Activated naive CD8-positive, alpha-beta T cell treated with anti-CD3 and anti-CD28 coated beads, Interleukin-2, amount 50 U/mL, for 24 hours (primary cell): ENCODE measurements around the gene CDH23.
A peak's percentile ranks its signal among the peaks of the same experiment; 100 is the strongest.

Source experiments
- ATAC-seq: fragments of 150-1000 bp; cut with Tn5 transposase; one replicate; pipeline ENCODE4 v1.10.0; 2021
- DNase-seq: peaks from one replicate; pipeline ENCODE4 v3.0.0; 2021
- H3K27ac Mint-ChIP-seq: one replicate; pipeline ENCODE4 v1.8.0; 2021; ENCODE audit warnings: mild to moderate bottlenecking, mixed read lengths
- H3K27me3 Mint-ChIP-seq: one replicate; pipeline ENCODE4 v1.8.0; 2021; ENCODE audit warnings: mixed read lengths
- H3K36me3 Mint-ChIP-seq: one replicate; pipeline ENCODE4 v1.8.0; 2021; ENCODE audit warnings: low read depth, mixed read lengths
- H3K4me1 Mint-ChIP-seq: one replicate; pipeline ENCODE4 v1.8.0; 2021; ENCODE audit warnings: mixed read lengths
- H3K4me3 Mint-ChIP-seq: one replicate; pipeline ENCODE4 v1.8.0; 2021; ENCODE audit warnings: mild to moderate bottlenecking, moderate library complexity, mixed read lengths
- H3K9me3 Mint-ChIP-seq: one replicate; pipeline ENCODE4 v1.8.0; 2021; ENCODE audit warnings: mixed read lengths

Gene CDH23

DNA sequence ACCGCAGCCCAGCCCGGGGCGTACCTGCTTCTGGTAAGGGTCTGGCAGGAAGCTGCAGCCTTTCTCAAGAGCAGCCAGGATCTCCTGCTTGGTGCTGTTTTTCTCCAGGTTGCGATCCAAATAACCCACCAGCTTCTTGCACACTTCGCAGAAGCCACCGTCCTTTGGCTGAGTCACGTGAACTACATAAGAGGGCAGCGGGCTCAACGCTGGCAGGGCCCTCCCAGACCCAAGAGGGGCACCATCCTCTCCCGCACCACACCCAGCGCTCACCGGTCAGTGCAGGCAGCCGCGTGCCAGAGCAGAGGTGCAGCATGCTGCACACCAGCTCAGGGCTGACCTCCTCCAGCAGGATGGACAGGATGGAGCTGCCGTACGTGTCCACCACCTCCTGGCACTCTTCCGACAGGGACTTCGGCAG, 422.7 kb downstream of the CDH23 start:
- no peaks in the 10 kb centered on the region for H3K27me3 Mint-ChIP-seq
- peaks cover 28% of the 10 kb centered on the region for H3K36me3 Mint-ChIP-seq

GRCh38 chr10:71819985-71820384, 423.3 kb downstream of the CDH23 start:
- H3K36me3 Mint-ChIP-seq = peaks cover 30% of the 10 kb centered on the region
- DNase-seq = no peak

More for the DNA sequence above, 422.7 kb downstream of the CDH23 start:
- H3K4me1 Mint-ChIP-seq = peaks cover 15% of the 10 kb centered on the region
- no peak for DNase-seq
- no peaks in the 10 kb centered on the region for H3K9me3 Mint-ChIP-seq
- no peak overlapping the region for H3K4me3 Mint-ChIP-seq
- ATAC-seq = no peak
- H3K27ac Mint-ChIP-seq = no peak overlapping the region

GRCh38 chr10:71820966-71821365, 424.2 kb downstream of the CDH23 start:
- Mint-ChIP-seq H3K9me3 (no peaks in the 10 kb centered on the region), H3K36me3 (peaks cover 31% of the 10 kb centered on the region), H3K27ac (no peak overlapping the region), H3K4me3 (no peak overlapping the region), H3K27me3 (no peaks in the 10 kb centered on the region), H3K4me1 (peaks cover 15% of the 10 kb centered on the region)
- ATAC-seq (no peak), DNase-seq (no peak)

More at GRCh38 chr10:71819985-71820384, 423.3 kb downstream of the CDH23 start:
- no peak overlapping the region for H3K4me3 Mint-ChIP-seq
- H3K9me3 Mint-ChIP-seq = no peaks in the 10 kb centered on the region
- peaks cover 15% of the 10 kb centered on the region for H3K4me1 Mint-ChIP-seq
- no peak overlapping the region for H3K27ac Mint-ChIP-seq
- ATAC-seq = no peak
- no peaks in the 10 kb centered on the region for H3K27me3 Mint-ChIP-seq

DNA sequence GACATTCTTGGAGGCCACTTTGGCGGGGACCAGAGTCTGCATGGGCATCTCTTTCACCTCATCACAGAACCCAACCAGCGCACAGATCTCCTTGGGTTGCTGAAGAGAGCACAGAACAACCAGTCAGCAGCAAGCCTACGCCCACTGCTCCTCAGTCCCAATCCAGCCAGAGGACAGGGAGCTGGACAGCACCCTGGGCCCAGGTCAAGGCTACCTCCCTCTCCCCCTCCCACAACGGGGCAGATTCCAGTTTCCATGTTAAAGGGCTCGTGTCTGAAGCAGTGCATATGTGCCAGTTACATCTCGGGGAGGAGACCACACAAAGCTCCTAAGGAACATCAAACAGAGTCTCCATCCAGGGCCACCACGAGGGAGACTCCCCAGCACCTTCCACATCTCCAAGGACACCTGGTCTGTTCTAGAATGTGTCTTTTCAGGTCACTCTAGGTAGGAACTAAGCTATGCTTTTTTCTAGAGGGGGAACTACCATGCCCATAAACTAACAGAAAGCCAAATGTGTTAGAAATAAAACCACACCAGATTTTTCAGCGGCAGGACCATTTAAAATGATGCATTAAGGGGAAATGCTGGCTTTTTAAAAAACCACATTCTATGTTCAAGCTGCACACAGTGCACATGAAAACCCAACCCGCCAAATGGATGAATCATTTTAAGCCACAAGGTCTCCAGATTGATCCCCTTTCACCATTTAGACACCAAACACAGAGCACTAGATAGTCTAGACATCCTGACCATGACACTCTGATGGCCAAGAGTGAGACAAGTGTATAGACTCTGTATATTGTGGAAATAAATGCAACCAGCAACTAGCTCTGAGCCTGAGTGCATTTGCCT, 425.4 kb downstream of the CDH23 start:
- ATAC-seq = peak; percentile 85
- H3K36me3 Mint-ChIP-seq = peaks cover 33% of the 10 kb centered on the region
- H3K4me3 Mint-ChIP-seq = no peak overlapping the region

DNA sequence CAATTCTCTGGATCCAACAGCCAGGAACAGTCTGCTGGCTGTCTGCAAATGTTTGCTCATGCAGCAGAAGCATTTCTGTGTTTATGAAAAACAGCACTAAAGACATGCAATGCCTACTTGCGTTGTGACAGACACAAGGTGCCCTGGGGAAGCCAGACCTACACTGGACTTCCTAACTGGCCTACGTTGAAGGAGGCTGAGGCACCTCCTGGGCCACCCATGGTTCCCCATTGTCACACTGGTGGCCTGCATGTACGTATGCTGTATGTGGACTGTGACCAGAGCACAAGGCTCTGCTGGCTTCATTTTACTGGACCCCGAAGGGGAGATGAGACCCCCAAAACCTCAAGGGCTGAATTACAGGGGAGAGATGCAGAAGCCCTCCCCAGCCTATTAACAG, 426.6 kb downstream of the CDH23 start:
- DNase-seq (no peak), ATAC-seq (no peak)
- H3K4me1 Mint-ChIP-seq = peaks cover 15% of the 10 kb centered on the region
- H3K27me3 Mint-ChIP-seq = no peaks in the 10 kb centered on the region
- H3K9me3 Mint-ChIP-seq = no peaks in the 10 kb centered on the region
- H3K4me3 Mint-ChIP-seq = no peak overlapping the region
- H3K36me3 Mint-ChIP-seq = peaks cover 36% of the 10 kb centered on the region
- no peak overlapping the region for H3K27ac Mint-ChIP-seq

More for the DNA sequence above, 425.4 kb downstream of the CDH23 start:
- no peak for DNase-seq
- Mint-ChIP-seq H3K9me3 (no peaks in the 10 kb centered on the region), H3K27ac (no peak overlapping the region), H3K27me3 (no peaks in the 10 kb centered on the region), H3K4me1 (peaks cover 15% of the 10 kb centered on the region)

- Mint-ChIP-seq H3K27ac (no peak overlapping the region), H3K4me3 (no peak overlapping the region), H3K4me1 (peaks cover 15% of the 10 kb centered on the region), H3K27me3 (no peaks in the 10 kb centered on the region), H3K36me3 (peaks cover 40% of the 10 kb centered on the region), H3K9me3 (no peaks in the 10 kb centered on the region)
- ATAC-seq (no peak), DNase-seq (no peak)
Measured at GRCh38 chr10:71824333-71824732, 427.6 kb downstream of the CDH23 start.

- Mint-ChIP-seq H3K27ac (no peak overlapping the region), H3K36me3 (peaks cover 42% of the 10 kb centered on the region)
- no peak for ATAC-seq
Measured at GRCh38 chr10:71825217-71825616, 428.5 kb downstream of the CDH23 start.

GRCh38 chr10:71827852-71828251, 431.1 kb downstream of the CDH23 start:
- DNase-seq = no peak
- Mint-ChIP-seq H3K27ac (no peak overlapping the region), H3K36me3 (peaks cover 41% of the 10 kb centered on the region), H3K27me3 (no peaks in the 10 kb centered on the region), H3K9me3 (no peaks in the 10 kb centered on the region), H3K4me1 (peaks cover 3% of the 10 kb centered on the region), H3K4me3 (no peak overlapping the region)
- ATAC-seq = no peak

More at GRCh38 chr10:71825217-71825616, 428.5 kb downstream of the CDH23 start:
- Mint-ChIP-seq H3K9me3 (no peaks in the 10 kb centered on the region), H3K4me1 (peaks cover 13% of the 10 kb centered on the region), H3K27me3 (no peaks in the 10 kb centered on the region), H3K4me3 (no peak overlapping the region)
- DNase-seq = no peak

DNA sequence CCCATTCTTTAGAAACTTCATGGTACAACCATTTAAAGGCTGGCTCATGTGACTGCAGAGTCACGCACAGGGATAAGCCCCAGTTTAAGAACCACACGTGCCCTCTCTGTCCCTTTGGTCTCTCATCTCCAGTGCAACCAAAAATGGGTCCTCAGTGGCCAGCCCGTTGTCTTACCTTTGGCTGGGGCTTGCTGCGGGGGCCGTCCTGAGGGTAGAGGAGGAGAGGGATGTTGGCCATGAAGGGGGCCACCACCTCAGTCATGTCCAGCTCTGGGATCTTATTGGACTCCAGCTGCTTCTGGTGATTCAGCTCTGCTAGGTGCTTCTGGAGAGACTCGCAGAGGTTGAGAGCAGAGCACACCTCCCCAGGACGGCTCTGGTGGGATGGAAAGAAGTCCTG, 432.0 kb downstream of the CDH23 start:
- Mint-ChIP-seq H3K4me3 (no peak overlapping the region), H3K27me3 (no peaks in the 10 kb centered on the region), H3K27ac (no peak overlapping the region), H3K9me3 (no peaks in the 10 kb centered on the region), H3K36me3 (peaks cover 39% of the 10 kb centered on the region), H3K4me1 (peaks cover 11% of the 10 kb centered on the region)
- ATAC-seq (no peak), DNase-seq (no peak)

DNA sequence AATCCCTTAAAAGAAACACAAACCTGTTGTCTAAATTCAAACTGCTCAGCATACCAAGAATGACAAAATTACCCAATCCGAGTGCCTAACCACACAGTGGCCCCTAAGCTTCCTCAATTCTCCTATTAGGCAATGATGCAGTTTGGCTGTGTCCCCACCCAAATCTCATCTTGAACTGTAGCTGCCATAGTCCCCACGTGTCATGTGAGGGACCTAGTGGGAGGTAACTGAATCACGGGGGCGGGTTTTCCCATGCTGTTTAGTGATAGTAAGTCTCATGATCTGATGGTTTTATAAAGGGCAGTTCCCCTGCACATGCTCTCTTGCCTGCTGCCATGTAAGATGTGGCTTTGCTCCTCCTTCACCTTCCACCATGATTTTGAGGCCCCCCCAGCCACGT, 432.5 kb downstream of the CDH23 start:
- Mint-ChIP-seq H3K27ac (no peak overlapping the region), H3K4me1 (peaks cover 15% of the 10 kb centered on the region), H3K9me3 (no peaks in the 10 kb centered on the region), H3K4me3 (no peak overlapping the region), H3K36me3 (peaks cover 37% of the 10 kb centered on the region), H3K27me3 (no peaks in the 10 kb centered on the region)
- ATAC-seq (no peak), DNase-seq (no peak)

GRCh38 chr10:71829896-71830295, 433.2 kb downstream of the CDH23 start:
- no peaks in the 10 kb centered on the region for H3K27me3 Mint-ChIP-seq
- H3K27ac Mint-ChIP-seq = no peak overlapping the region
- peaks cover 35% of the 10 kb centered on the region for H3K36me3 Mint-ChIP-seq
- no peaks in the 10 kb centered on the region for H3K9me3 Mint-ChIP-seq
- DNase-seq = no peak
- no peak for ATAC-seq
- no peak overlapping the region for H3K4me3 Mint-ChIP-seq
- H3K4me1 Mint-ChIP-seq = peaks cover 21% of the 10 kb centered on the region

DNA sequence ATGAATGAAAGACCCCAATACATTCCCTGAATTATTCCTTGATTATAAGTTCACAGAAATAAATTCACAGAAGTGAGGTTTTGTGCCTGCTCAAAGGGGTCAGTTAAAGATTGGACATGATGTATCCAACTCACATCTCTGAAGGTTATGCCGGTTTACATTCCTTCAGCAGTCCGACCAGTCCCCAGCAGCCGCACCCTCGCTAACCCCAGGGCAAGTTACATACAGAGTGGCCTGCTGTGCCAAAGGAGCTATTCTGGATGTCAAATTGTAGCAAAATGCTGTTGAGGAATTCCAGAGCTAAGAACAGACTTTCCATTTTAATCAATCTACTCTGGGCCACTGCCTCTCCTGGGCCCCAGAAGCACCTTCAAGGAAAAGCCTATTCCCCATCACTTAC, 434.0 kb downstream of the CDH23 start:
- Mint-ChIP-seq H3K4me1 (peaks cover 21% of the 10 kb centered on the region), H3K27ac (no peak overlapping the region), H3K4me3 (no peak overlapping the region), H3K27me3 (no peaks in the 10 kb centered on the region), H3K36me3 (peaks cover 32% of the 10 kb centered on the region), H3K9me3 (no peaks in the 10 kb centered on the region)
- ATAC-seq = no peak
- DNase-seq = no peak

- H3K27me3 Mint-ChIP-seq = no peaks in the 10 kb centered on the region
- peaks cover 33% of the 10 kb centered on the region for H3K4me1 Mint-ChIP-seq
- H3K9me3 Mint-ChIP-seq = no peaks in the 10 kb centered on the region
- peaks cover 24% of the 10 kb centered on the region for H3K36me3 Mint-ChIP-seq
- H3K4me3 Mint-ChIP-seq = no peak overlapping the region
- DNase-seq (no peak), ATAC-seq (no peak)
- no peak overlapping the region for H3K27ac Mint-ChIP-seq
Measured at GRCh38 chr10:71831646-71832552, 435.2 kb downstream of the CDH23 start.

DNA sequence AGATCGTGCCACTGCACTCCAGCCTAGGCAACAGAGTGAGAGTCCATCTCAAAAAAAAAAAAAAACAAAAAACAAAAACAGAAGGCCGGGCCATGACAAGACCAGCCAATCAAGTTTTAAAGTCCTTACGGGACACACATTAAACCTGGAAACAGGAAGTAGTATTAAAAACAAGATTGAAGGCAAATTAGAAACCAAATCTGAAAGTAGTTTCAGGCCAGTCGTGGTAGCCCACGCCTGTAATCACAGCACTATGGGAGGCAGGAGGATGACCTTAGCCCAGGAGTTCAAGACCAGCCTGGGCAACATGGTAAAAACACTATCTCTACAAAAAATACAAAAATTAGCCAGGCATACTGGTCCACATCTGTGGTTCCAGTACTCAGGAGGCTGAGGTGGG, 436.2 kb downstream of the CDH23 start:
- ATAC-seq (no peak), DNase-seq (no peak)
- Mint-ChIP-seq H3K4me3 (no peak overlapping the region), H3K36me3 (peaks cover 19% of the 10 kb centered on the region), H3K27ac (no peak overlapping the region), H3K9me3 (no peaks in the 10 kb centered on the region), H3K4me1 (peaks cover 44% of the 10 kb centered on the region), H3K27me3 (no peaks in the 10 kb centered on the region)
